ENCODE measurements around the gene FGD4.
"Not testable (repeated sequence)": the region's sequence is repeated elsewhere in the genome, so short reads cannot be mapped to it uniquely, and the experiment has no call there.

The FGD4 gene

GRCh38 chr12:32532422-32532821 is 133.1 kb downstream of the FGD4 start:
- no peak for DNase-seq (ENCODE audit: extremely low read depth, insufficient read length)
- H3K27me3 ChIP-seq (replicated peaks; ENCODE audit: control insufficient read depth, insufficient read depth, low read length), result no peaks in the 10 kb centered on the region
- H3K4me3 ChIP-seq (replicated peaks; ENCODE audit: low read depth, low read length), result no peak overlapping the region
- no peak for TF ChIP-seq CTCF (IDR thresholded peaks at IDR 0.05; ENCODE audit: insufficient read depth, low read length, poor library complexity, severe bottlenecking)
- no peaks in the 10 kb centered on the region for H3K36me3 ChIP-seq (ENCODE audit: control insufficient read depth, insufficient read depth, low read length)

GRCh38 chr12:32532951-32533350 is 133.6 kb downstream of the FGD4 start:
- Histone ChIP-seq H3K27me3 (replicated peaks; ENCODE audit: control insufficient read depth, insufficient read depth, low read length) (no peaks in the 10 kb centered on the region), H3K36me3 (ENCODE audit: control insufficient read depth, insufficient read depth, low read length) (no peaks in the 10 kb centered on the region), H3K4me3 (replicated peaks; ENCODE audit: low read depth, low read length) (no peak overlapping the region)
- TF ChIP-seq CTCF (IDR thresholded peaks at IDR 0.05; ENCODE audit: insufficient read depth, low read length, poor library complexity, severe bottlenecking), result no peak
- DNase-seq (ENCODE audit: extremely low read depth, insufficient read length), result no peak

- not testable (repeated sequence) for DNase-seq (ENCODE audit: extremely low read depth, insufficient read length); H3K4me3 ChIP-seq (replicated peaks; ENCODE audit: low read depth, low read length); H3K36me3 ChIP-seq (ENCODE audit: control insufficient read depth, insufficient read depth, low read length); H3K27me3 ChIP-seq (replicated peaks; ENCODE audit: control insufficient read depth, insufficient read depth, low read length)
Observed at GRCh38 chr12:32533506-32533905, 134.1 kb downstream of the FGD4 start.

- H3K27me3 ChIP-seq (replicated peaks; ENCODE audit: control insufficient read depth, insufficient read depth, low read length), result no peaks in the 10 kb centered on the region
- DNase-seq (ENCODE audit: extremely low read depth, insufficient read length), result no peak
- no peak overlapping the region for H3K4me3 ChIP-seq (replicated peaks; ENCODE audit: low read depth, low read length)
- no peak for TF ChIP-seq CTCF (IDR thresholded peaks at IDR 0.05; ENCODE audit: insufficient read depth, low read length, poor library complexity, severe bottlenecking)
- no peaks in the 10 kb centered on the region for H3K36me3 ChIP-seq (ENCODE audit: control insufficient read depth, insufficient read depth, low read length)
Observed at GRCh38 chr12:32533971-32534590, 134.7 kb downstream of the FGD4 start.

GRCh38 chr12:32534698-32535097 is 135.3 kb downstream of the FGD4 start:
- H3K27me3 ChIP-seq (replicated peaks; ENCODE audit: control insufficient read depth, insufficient read depth, low read length), result no peaks in the 10 kb centered on the region
- no peaks in the 10 kb centered on the region for H3K36me3 ChIP-seq (ENCODE audit: control insufficient read depth, insufficient read depth, low read length)
- TF ChIP-seq CTCF (IDR thresholded peaks at IDR 0.05; ENCODE audit: insufficient read depth, low read length, poor library complexity, severe bottlenecking), result no peak
- H3K4me3 ChIP-seq (replicated peaks; ENCODE audit: low read depth, low read length), result no peak overlapping the region
- no peak for DNase-seq (ENCODE audit: extremely low read depth, insufficient read length)

- TF ChIP-seq CTCF (IDR thresholded peaks at IDR 0.05; ENCODE audit: insufficient read depth, low read length, poor library complexity, severe bottlenecking), result no peak
- Histone ChIP-seq H3K36me3 (ENCODE audit: control insufficient read depth, insufficient read depth, low read length) (no peaks in the 10 kb centered on the region), H3K4me3 (replicated peaks; ENCODE audit: low read depth, low read length) (no peak overlapping the region), H3K27me3 (replicated peaks; ENCODE audit: control insufficient read depth, insufficient read depth, low read length) (no peaks in the 10 kb centered on the region)
- no peak for DNase-seq (ENCODE audit: extremely low read depth, insufficient read length)
Observed at GRCh38 chr12:32535288-32535999, 136.1 kb downstream of the FGD4 start.
